ENCODE measurements around the gene AXIN1. TPM values are rescaled to one million over a fixed set of nuclear protein-coding genes. Genes with fewer than 3 reads are reported as not detected.
A peak's percentile ranks its signal among the peaks of the same experiment; 100 is the strongest.

AXIN1 gene
- total and polyA plus RNA-seq, 9 of the 15 experiments (the other 6 are each of a cell fraction or from before 2014, with no cell fraction given) = 0.42 to 58.0 (median 25.9) TPM

GRCh38 chr16:354971-355461 lies 2.5 kb upstream of the AXIN1 start:
- Histone ChIP-seq H3K9ac (ENCODE audit: insufficient read depth in 1 of 2, low read depth in 2 of 2, low read length in 2 of 2) (peak overlapping the region in 1 of 2 experiments; percentile 90; a peak in 2 of 4 replicates), H3K4me2 (ENCODE audit: insufficient read depth, low read length) (no peak overlapping the region), H3K4me3 (no peak overlapping the region), H3K9me3 (replicated peaks; ENCODE audit: control insufficient read depth, insufficient read depth, low read depth, low read length) (no peaks in the 10 kb centered on the region), H3K36me3 (ENCODE audit: control insufficient read depth, insufficient read depth, low read length) (peaks cover 11% of the 10 kb centered on the region), H4K20me1 (replicated peaks; ENCODE audit: control insufficient read depth, insufficient read depth, low read length) (no peaks in the 10 kb centered on the region), H3K4me1 (replicated peaks in 1 of 2; ENCODE audit: control insufficient read depth in 2 of 2, insufficient read depth in 2 of 2, low read length in 2 of 2) (peaks cover 16 to 54% of the 10 kb centered on the region in 2 experiments), H3K9me1 (ENCODE audit: control insufficient read depth, insufficient read depth, low read length) (no peaks in the 10 kb centered on the region), H3K27me3 (ENCODE audit: control insufficient read depth in 2 of 2, insufficient read depth in 2 of 2, low read length in 2 of 2) (no peaks in the 10 kb centered on the region), H3K27ac (ENCODE audit: extremely low read depth, low read depth, low read length) (no peak overlapping the region), H2AFZ (ENCODE audit: low read depth, low read length) (no peak overlapping the region), H3K79me2 (ENCODE audit: control insufficient read depth, insufficient read depth, low read length) (peaks cover 21% of the 10 kb centered on the region)
- WGBS (ENCODE audit: insufficient coverage, low coverage, missing lambda C conversion rate) = 60% methylated on average over 9 of the region's 10 CpGs
- CTCF ChIA-PET (ENCODE audit: low intra/inter-chr PET ratio) = no interaction called here
- intact Hi-C loops (cut with micrococcal nuclease) = loop anchor here (5.0 kb wide), 1 partner anchor 118 kb away; no protein-coding TSS in a partner anchor
- in situ Hi-C loops (cut with MboI) = no loop called here
- POLR2A ChIA-PET = no interaction called here
- DNase-seq (ENCODE audit: extremely low read depth in 1 of 4, low spot score in 3 of 4) = no peak
- BruUV-seq (replicated peaks) = no TSS peak
- ATAC-seq = no peak
- no peak for TF ChIP-seq ZBTB8A (IDR thresholded peaks at IDR 0.05; ENCODE audit: partially characterized antibody)
- TF ChIP-seq ZSCAN29 (IDR thresholded peaks at IDR 0.05) = no peak
- TF ChIP-seq RHOXF2B (CRISPR knock-in tag; conservative IDR thresholded peaks at IDR 0.05) = no peak
- no peak for FAIRE-seq

- Histone ChIP-seq H3K9ac (ENCODE audit: insufficient read depth in 1 of 2, low read depth in 2 of 2, low read length in 2 of 2) (peak overlapping the region in 1 of 2 experiments; percentile 90; a peak in 2 of 4 replicates), H3K27me3 (ENCODE audit: control insufficient read depth in 2 of 2, insufficient read depth in 2 of 2, low read length in 2 of 2) (no peaks in the 10 kb centered on the region), H3K4me2 (ENCODE audit: insufficient read depth, low read length) (no peak overlapping the region), H3K9me3 (replicated peaks; ENCODE audit: control insufficient read depth, insufficient read depth, low read depth, low read length) (no peaks in the 10 kb centered on the region), H3K4me1 (replicated peaks in 1 of 2; ENCODE audit: control insufficient read depth in 2 of 2, insufficient read depth in 2 of 2, low read length in 2 of 2) (peaks cover 22 to 48% of the 10 kb centered on the region in 2 experiments), H3K79me2 (ENCODE audit: control insufficient read depth, insufficient read depth, low read length) (peaks cover 27% of the 10 kb centered on the region), H3K4me3 (no peak overlapping the region), H2AFZ (ENCODE audit: low read depth, low read length) (no peak overlapping the region), H4K20me1 (replicated peaks; ENCODE audit: control insufficient read depth, insufficient read depth, low read length) (no peaks in the 10 kb centered on the region; the same call in 1 of the 2 replicates), H3K36me3 (ENCODE audit: control insufficient read depth, insufficient read depth, low read length) (peaks cover 17% of the 10 kb centered on the region), H3K27ac (ENCODE audit: extremely low read depth, low read depth, low read length) (no peak overlapping the region), H3K9me1 (ENCODE audit: control insufficient read depth, insufficient read depth, low read length) (peaks cover 2% of the 10 kb centered on the region)
- BruUV-seq (replicated peaks) = no TSS peak
- WGBS (ENCODE audit: insufficient coverage, low coverage, missing lambda C conversion rate) = 75% methylated on average over 10 of the region's 12 CpGs
- in situ Hi-C loops (cut with MboI) (no loop called here), intact Hi-C loops (cut with micrococcal nuclease) (loop anchor here (5.0 kb wide), 1 partner anchor 117 kb away; no protein-coding TSS in a partner anchor)
- POLR2A ChIA-PET = interaction anchor here (1.0 kb wide), 1 partner anchor 8 kb away, joined by 3 read pairs; no protein-coding TSS in a partner anchor
- no peak for DNase-seq (ENCODE audit: extremely low read depth in 1 of 4, low spot score in 3 of 4)
- no peak for FAIRE-seq
- CTCF ChIA-PET (ENCODE audit: low intra/inter-chr PET ratio) = no interaction called here
- ATAC-seq = no peak
- no peak for TF ChIP-seq HDAC1 (IDR thresholded peaks at IDR 0.05)
- no peak for TF ChIP-seq RBM39 (optimal IDR thresholded peaks at IDR 0.05; ENCODE audit: low read depth, low read length)
- TF ChIP-seq NFE2L1 (tag; IDR thresholded peaks at IDR 0.05; ENCODE audit: borderline replicate concordance, low read depth) = no peak
- TF ChIP-seq PHB2 (IDR thresholded peaks at IDR 0.05; ENCODE audit: low read depth) = no peak
- no peak for TF ChIP-seq ELF1 (tag; IDR thresholded peaks at IDR 0.05)
- TF ChIP-seq BCL6 (CRISPR knock-in tag; IDR thresholded peaks at IDR 0.05) = no peak
- no peak for TF ChIP-seq LEF1 (IDR thresholded peaks at IDR 0.05)
- TF ChIP-seq ZBTB8A (IDR thresholded peaks at IDR 0.05; ENCODE audit: partially characterized antibody) = no peak
- TF ChIP-seq NCOA1 (IDR thresholded peaks at IDR 0.05; ENCODE audit: low read depth) = no peak
Measured at GRCh38 chr16:354291-354881, 1.9 kb upstream of the AXIN1 start.

Data from K562 (cell line).